ENCODE measurements around the gene ASPM. TPM values are rescaled to one million over a fixed set of nuclear protein-coding genes. Genes with fewer than 3 reads are reported as not detected.

ASPM gene
- polyA plus RNA-seq, 3 donors: 0.01 to 0.08 (median 0.05) TPM

DNA sequence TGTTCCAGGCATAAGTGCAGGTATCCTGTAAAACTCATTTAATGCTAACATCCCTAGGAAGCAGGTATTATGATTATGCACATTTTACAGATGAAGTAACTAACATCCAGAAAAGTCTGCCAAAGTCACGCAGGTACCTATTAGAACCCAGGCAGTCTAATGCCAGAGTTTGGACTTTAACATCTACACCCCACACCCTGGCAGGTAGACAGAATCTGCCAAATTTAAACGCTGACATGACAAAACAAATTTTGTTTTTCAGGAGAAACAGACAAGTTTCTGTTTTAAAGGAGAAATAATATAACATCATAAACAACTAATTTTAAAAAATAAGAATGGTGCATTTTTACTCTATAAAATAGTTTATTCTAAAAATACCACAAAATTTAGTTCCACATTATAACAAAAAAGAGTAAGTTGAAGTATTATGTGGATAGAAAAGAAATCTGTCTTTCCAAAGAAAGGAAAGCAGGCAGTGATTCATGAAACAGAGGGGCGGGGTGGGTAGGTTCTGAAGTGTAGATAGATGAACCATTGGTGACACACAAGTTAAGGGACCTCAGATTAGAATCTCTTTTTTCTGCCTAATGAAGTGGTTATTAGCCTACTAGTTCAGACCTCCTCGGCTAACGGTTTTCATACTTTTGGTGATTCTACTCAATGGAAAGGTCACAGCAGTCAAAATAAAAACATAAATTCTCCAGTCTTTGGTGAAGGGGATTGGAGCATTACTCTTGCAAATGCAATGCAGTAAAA lies 1.7 kb downstream of the ASPM start:
- no peaks in the 10 kb centered on the region for H3K9me3 ChIP-seq (replicated peaks in 1 of 2; ENCODE audit: control insufficient read depth in 1 of 2, insufficient read depth in 1 of 2, low read length in 2 of 2)
- H3K4me1 ChIP-seq (ENCODE audit: control insufficient read depth in 1 of 2, insufficient read depth in 2 of 2, low read length in 2 of 2): peaks cover 11 to 46% of the 10 kb centered on the region in 2 donors
- Mint-ChIP-seq H3K36me3 (no peaks in the 10 kb centered on the region), H3K27me3 (ENCODE audit: low read depth in 3 of 3) (no peaks in the 10 kb centered on the region), H3K9me3 (peaks cover 0 to 2% (median 0%) of the 10 kb centered on the region in 7 donors), H3K27ac (peak overlapping the region in 2 of 7 donors; percentile 6 to 8), H3K4me1 (peaks cover 42% of the 10 kb centered on the region), H3K4me3 (peak overlapping the region; percentile 66 to 76)
- H3K9ac ChIP-seq (ENCODE audit: insufficient read depth, low read length, poor library complexity, severe bottlenecking): no peak overlapping the region
- no peaks in the 10 kb centered on the region for H4K20me1 ChIP-seq (ENCODE audit: insufficient read depth, low read length)
- peaks cover 67% of the 10 kb centered on the region for H3K79me2 ChIP-seq (ENCODE audit: insufficient read depth, low read length)
- H2AFZ ChIP-seq (ENCODE audit: insufficient read depth, low read depth, low read length, poor library complexity, severe bottlenecking): peak overlapping the region; percentile 94
- H3K27ac ChIP-seq (ENCODE audit: low read depth in 1 of 2, low read length in 2 of 2): peak overlapping the region in 1 of 2 donors; percentile 27
- H3K4me3 ChIP-seq (replicated peaks in 1 of 3; ENCODE audit: low read depth in 2 of 3, low read length in 3 of 3): peak overlapping the region in 1 of 3 experiments; percentile 98
- peak overlapping the region; percentile 95 for H3K4me2 ChIP-seq (replicated peaks; ENCODE audit: extremely low read depth, low read length, poor library complexity, severe bottlenecking)
- DNase-seq: no peak
- WGBS (ENCODE audit: insufficient coverage): 67% methylated on average over 1 of the region's 5 CpGs
- no peaks in the 10 kb centered on the region for H3K27me3 ChIP-seq (ENCODE audit: control insufficient read depth in 2 of 2, insufficient read depth in 2 of 2, low read length in 2 of 2)
- intact Hi-C loops (cut with micrococcal nuclease): no loop called here
- no peak for TF ChIP-seq CTCF (IDR thresholded peaks at IDR 0.05)
- peaks cover 0 to 5% of the 10 kb centered on the region in 2 donors for H3K36me3 ChIP-seq (replicated peaks in 1 of 2; ENCODE audit: control insufficient read depth in 1 of 2, insufficient read depth in 2 of 2, low read length in 2 of 2)

DNA sequence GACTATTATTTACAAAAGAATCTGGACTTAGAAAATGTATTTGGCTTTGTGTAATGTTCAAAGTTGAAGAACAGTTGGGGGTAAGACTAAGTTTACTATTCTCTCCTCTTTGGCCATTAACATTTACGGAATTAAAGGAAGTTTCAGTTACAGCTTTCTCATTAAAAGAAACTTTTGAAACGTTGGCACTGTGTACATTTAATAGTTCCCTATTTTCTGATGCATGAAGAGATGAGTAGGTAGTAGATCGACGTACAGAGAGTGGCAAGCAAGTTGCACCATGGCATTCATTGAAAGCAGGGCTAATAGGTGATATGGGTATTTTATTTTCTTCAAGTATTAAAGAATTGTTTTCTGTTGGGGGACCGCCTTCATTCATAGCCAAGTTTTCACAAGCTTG lies 3.2 kb downstream of the ASPM start:
- Histone ChIP-seq H3K4me3 (replicated peaks in 1 of 3; ENCODE audit: low read depth in 2 of 3, low read length in 3 of 3) (peak overlapping the region in 1 of 3 experiments; percentile 45), H3K4me2 (replicated peaks; ENCODE audit: extremely low read depth, low read length, poor library complexity, severe bottlenecking) (peak overlapping the region; percentile 33), H3K4me1 (ENCODE audit: control insufficient read depth in 1 of 2, insufficient read depth in 2 of 2, low read length in 2 of 2) (peaks cover 11 to 46% of the 10 kb centered on the region in 2 donors), H3K79me2 (ENCODE audit: insufficient read depth, low read length) (peaks cover 81% of the 10 kb centered on the region), H3K9ac (ENCODE audit: insufficient read depth, low read length, poor library complexity, severe bottlenecking) (no peak overlapping the region), H3K9me3 (replicated peaks in 1 of 2; ENCODE audit: control insufficient read depth in 1 of 2, insufficient read depth in 1 of 2, low read length in 2 of 2) (no peaks in the 10 kb centered on the region), H3K27ac (ENCODE audit: low read depth in 1 of 2, low read length in 2 of 2) (peak overlapping the region in 1 of 2 donors; percentile 65), H3K27me3 (ENCODE audit: control insufficient read depth in 2 of 2, insufficient read depth in 2 of 2, low read length in 2 of 2) (no peaks in the 10 kb centered on the region), H4K20me1 (ENCODE audit: insufficient read depth, low read length) (no peaks in the 10 kb centered on the region), H2AFZ (ENCODE audit: insufficient read depth, low read depth, low read length, poor library complexity, severe bottlenecking) (peak overlapping the region; percentile 24), H3K36me3 (replicated peaks in 1 of 2; ENCODE audit: control insufficient read depth in 1 of 2, insufficient read depth in 2 of 2, low read length in 2 of 2) (peaks cover 6 to 19% of the 10 kb centered on the region in 2 donors)
- no peak for TF ChIP-seq CTCF (IDR thresholded peaks at IDR 0.05)
- H3K36me3 Mint-ChIP-seq: peaks cover 6 to 11% of the 10 kb centered on the region in 2 donors
- H3K27me3 Mint-ChIP-seq (ENCODE audit: low read depth in 3 of 3): no peaks in the 10 kb centered on the region
- H3K4me1 Mint-ChIP-seq: peaks cover 42% of the 10 kb centered on the region
- 0% methylated on average over 2 of the region's 5 CpGs for WGBS (ENCODE audit: insufficient coverage)
- intact Hi-C loops (cut with micrococcal nuclease): no loop called here
- DNase-seq: peak; percentile 2 to 44 (median 17)
- H3K4me3 Mint-ChIP-seq: peak overlapping the region in 1 of 2 donors; percentile 61
- peak overlapping the region in 2 of 7 donors; percentile 5 to 42 for H3K27ac Mint-ChIP-seq
- peaks cover 0 to 2% (median 0%) of the 10 kb centered on the region in 7 donors for H3K9me3 Mint-ChIP-seq
